ENCODE measurements around the gene TP53AIP1.
"Not testable (repeated sequence)": the region's sequence is repeated elsewhere in the genome, so short reads cannot be mapped to it uniquely, and the experiment has no call there.

Gene TP53AIP1

DNA sequence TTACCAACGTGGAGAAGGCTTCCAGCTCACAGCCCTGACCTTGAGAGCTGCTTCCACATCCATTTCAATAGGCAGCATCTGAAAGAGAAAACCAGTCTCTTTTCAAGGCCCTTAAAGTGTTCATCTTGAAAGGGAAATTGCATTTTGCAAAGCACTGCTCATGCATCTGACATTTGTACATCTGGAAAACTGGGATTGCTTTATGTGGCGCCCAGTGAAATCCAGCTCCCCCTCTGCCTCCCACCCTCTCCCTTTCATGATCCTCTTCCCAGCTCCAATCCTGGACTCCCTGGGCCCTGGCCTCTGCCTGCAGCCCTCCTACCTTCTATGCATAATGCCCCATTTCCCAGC lies 17.4 kb downstream of the TP53AIP1 start:
- no peak for DNase-seq (ENCODE audit: low spot score)

DNA sequence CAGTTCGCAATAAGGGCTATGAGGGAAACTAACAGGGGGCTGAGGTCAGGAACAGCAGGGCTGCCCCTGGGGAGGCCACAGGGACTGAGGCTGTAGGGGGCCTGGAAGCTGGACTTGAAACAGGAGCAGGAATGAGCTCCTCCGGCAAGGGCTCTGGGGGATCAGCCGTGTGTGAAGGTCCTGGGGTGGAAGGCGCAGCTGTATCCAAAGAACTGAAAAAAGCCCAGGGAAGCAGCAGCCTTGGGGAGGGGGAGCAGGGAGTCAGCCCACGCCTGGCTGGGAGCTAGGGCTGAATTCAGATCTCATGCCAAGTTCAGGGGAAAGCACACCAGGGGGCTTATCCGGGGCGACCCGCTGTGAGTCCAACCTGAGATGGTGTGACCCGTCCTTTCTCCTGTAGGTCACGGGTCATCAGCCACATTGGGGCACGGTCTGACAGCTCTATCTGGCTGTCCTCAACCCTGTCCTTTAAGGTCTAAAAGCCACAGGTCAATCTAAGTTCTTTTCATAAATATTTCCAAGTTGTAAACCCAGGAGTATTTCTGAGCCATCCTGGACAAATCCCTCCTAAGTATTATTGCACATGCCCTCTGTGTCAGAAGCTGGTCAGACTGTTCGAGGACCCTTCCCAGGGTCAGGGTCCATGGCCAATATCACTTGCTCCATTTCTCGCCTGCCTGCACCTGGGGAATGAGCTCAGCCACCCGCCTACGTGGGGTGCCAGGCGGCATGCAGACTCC lies 18.0 kb downstream of the TP53AIP1 start:
- no peak for DNase-seq (ENCODE audit: low spot score)

DNA sequence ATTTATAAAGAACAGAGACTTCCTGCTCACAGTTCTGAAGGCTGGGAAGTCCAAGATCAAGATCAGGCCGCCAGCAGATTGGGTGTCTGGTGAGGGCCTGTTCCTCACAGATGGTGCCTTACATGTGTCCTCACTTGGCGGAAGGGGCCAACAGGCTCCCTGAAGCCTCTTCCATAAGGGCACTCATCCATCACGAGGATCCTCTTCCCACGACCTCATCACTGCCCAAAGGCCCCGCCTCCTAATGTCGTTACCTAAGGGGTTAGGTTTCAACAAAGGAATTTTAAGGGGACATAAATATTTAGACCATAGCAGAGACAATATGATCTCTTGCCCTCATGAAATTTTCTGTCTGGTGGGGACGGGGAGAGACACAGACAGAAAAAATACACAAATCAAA lies 18.6 kb downstream of the TP53AIP1 start:
- DNase-seq (ENCODE audit: low spot score): no peak

DNA sequence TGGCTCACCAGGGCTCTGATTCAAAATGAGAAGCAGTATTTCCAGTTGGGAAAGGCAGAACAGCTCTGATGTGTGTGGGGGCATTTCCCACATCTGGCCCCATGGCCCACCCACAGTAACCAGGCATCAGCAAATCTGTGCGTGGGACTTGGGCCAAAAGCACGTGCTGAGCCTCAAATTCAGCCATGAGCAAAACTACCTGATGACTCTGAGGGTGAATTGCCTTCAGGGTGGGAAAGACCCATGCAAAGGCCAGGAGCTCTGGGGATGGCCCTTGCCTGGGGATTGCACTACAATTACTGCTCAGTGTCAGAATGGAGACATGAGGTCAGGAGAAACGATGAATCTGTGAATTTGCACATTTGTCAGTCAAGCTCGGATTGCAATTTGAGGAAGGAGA lies 20.9 kb downstream of the TP53AIP1 start:
- DNase-seq (ENCODE audit: low spot score): no peak

DNA sequence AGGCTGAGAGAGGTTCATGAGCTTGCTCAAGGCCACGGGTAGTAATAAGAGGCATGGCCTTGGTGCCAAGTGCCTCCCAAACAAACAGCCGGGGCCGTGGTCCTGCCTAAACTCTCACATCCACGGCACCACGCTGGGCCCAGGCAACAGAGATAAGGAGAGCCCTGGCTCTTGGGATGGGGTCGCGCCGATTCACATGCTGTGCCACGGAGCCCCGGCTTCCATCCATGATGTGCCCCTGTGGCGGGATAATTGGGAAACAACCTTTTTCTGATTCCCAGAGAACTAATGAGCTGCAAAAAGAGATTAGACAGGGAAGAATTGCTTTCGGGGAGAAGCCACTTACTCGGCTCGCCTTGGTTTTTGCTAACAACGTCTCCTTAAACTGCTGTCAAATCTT lies 22.0 kb downstream of the TP53AIP1 start:
- DNase-seq (ENCODE audit: low spot score): no peak

DNA sequence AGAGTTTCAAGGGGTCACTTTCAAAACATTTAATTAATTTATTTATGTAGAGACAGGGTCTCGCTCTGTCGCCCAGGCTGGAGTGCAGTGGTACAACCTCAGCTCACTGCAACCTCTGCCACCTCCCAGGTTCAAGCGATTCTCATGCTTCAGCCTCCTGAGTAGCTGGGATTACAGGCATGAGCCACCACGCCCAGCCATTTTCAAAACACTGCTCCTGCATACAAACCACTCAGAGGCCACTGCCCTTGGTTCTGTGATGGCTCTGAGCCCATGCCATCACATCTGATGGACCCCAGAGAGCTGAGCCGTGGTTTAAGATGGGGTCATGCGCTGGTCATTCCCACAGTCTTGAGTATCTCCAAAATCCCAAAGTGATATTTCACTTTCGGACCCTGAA lies 23.0 kb downstream of the TP53AIP1 start:
- not testable (repeated sequence) for DNase-seq (ENCODE audit: low spot score)

DNA sequence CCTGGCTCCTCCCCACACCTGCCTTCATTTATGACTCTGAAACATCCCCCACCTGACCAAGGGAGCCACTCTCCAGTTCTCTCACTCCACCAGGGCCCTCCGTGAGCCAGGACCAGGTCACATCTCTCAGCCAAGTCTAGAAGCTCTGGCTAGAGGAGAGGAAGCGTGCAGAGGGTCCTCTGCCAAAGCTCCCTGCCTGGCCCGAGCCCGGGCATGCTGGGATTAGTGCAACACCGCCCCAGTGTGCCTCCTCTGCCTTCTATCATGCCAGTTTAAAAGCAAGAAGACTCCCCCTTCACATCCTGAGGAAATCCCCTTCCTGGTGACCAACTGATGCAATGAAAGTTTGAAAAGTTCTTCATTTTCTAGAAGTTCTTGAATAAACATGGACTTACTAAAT lies 23.5 kb downstream of the TP53AIP1 start:
- DNase-seq (ENCODE audit: low spot score): no peak

DNA sequence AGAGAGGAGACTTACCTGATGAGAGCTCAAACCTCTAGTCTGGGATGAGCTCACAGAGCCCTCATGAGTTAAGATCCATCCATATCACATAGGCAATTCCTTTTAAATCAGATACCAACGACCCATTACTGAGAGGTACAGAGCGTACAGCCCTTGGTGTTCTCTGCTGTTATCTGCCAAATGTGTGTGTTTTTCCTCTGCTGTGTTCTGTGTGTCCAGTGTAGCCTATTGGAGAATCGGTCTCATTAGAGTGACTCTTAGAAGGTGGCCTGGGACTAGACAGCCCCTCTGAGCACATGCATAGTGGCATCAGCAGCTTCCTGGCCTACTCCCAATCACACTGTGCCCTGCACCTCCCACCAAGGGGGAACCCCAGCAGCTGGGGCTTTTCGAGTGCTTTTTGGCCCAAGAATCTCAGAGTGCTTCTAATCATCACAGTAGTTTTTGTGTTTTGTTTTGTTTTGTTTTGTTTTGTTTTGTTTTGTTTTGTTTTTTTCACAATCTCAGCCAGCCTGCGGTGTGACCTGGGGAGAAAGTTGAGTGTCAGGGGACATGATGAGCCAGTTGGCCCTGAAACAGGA lies 25.4 kb downstream of the TP53AIP1 start:
- no peak for DNase-seq (ENCODE audit: low spot score)

DNA sequence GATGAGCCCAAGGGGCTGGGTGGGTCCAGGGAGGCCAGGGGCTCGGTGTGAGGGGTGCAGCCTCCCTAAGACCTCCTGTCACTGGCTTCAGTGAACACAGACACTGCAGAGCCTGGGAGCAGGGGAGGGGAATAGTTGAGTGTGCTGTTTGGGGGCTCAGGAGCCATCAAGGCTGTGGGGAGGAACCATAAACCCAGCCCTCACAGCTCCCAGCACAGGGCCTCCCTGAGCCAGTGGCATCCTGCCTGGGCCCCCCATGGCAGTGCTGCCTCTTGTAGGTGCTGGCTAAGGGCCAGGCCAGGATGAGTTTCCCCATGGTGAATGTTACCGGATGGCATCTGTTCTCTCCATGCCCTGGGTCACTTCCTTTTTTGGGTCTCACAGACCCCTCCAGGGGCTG lies 26.0 kb downstream of the TP53AIP1 start:
- no peak for DNase-seq (ENCODE audit: low spot score)

DNA sequence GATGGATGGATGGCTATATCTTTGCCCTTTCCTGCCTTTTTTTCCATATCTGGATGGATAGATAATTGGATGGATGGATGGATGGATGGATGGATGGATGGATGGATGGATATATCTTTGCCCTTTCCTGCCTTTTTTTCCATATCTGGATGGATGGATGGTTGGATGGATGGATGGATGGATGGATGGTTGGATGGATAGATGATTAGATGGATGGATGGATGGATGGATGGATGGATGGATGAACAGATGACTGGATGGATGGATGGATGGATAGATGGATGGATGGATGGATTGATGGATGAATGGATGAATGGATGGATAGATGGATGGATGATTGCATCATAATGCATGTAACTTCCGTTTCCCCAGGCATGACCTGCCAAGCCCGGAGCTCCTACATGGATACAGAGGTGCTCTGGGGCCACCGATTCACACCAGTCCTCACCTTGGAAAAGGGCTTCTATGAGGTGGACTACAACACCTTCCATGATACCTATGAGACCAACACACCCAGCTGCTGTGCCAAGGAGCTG lies 26.6 kb downstream of the TP53AIP1 start:
- no peak for DNase-seq (ENCODE audit: low spot score)

DNA sequence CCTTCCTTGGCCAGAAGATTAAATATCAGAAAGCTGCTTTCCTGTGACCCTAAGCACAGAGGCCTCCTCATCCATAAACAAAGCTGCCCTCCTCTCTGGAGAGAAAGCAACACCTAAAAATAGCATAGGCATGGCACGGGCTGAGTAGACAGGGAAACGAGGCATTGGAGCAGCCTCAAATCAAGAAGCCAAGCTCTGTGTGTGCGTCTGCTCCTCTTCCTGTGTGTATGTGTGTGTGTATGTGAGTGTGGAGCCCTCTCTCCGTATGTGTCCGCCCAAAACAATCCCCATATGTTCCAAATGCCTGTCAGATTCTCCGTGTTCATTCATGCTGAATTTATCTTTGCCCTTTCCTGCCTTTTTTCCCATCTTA lies 27.5 kb downstream of the TP53AIP1 start:
- no peak for DNase-seq (ENCODE audit: low spot score)

DNA sequence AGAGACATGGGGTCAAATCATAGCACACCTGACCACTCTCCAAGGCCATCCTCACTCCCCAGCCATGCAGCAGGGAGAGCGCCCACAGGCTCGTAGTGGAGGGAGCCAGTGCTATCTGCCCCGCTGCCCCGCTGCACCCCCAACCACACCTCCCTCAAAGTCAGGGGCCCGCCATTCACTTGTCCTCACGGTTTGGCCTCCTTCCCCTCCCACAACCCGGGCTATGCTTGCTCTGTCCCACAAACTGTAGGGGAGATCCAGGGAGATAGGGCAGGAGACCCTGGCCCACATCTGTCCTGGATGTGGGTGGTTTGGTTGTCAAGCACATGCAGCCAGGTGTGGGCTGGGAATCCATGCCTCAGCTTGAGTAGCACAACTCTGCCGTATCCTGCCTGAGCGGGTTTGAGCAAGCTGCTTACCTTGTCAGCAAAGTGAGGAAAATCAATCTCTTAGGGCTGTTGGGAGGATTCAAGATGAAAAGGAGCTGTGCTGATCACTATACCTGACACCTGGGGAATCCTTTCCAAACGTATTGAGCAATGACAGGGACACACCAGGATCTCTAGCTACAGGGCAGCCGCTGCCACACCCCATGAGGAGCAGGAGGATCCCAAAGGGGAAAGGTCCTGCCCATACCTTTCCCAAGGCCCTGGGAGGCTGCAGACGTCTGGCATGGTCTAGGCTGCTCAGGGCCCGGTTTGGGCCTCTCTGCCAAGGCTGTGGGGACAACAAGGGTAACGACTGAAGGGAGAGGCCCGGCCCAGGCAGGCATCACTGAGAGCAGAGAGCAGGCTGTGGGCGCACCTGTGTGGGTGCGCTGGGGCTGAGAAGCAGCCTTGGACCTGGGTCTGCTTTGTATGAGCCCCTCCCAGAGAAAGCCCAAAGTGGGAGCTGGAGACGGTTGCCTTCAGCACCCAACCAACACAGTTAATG lies 28.2 kb downstream of the TP53AIP1 start:
- DNase-seq (ENCODE audit: low spot score): no peak

DNA sequence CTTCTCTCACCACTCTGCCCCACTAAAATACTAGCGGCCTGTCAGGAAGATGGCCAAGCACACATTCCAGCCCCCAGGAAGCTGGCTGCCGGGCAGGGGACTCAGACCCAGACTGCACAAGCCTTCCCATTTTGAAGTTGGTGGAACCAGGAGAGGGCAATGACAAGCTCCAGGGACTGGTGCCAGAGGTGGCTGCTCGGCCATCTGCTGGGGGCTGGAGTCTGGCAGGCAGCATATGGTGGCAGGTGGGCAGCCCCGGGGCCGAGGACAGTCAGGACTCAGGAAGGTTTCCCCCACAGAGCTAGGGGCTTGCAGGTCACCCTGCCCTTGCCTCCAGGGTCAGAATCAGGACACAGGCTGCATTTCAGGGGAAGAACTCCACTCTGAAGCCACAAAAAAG lies 28.9 kb downstream of the TP53AIP1 start:
- no peak for DNase-seq (ENCODE audit: low spot score)

DNA sequence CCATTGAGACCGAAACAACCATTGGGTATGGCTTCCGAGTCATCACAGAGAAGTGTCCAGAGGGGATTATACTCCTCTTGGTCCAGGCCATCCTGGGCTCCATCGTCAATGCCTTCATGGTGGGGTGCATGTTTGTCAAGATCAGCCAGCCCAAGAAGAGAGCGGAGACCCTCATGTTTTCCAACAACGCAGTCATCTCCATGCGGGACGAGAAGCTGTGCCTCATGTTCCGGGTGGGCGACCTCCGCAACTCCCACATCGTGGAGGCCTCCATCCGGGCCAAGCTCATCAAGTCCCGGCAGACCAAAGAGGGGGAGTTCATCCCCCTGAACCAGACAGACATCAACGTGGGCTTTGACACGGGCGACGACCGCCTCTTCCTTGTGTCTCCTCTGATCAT lies 31.0 kb downstream of the TP53AIP1 start:
- DNase-seq (ENCODE audit: low spot score): no peak

DNA sequence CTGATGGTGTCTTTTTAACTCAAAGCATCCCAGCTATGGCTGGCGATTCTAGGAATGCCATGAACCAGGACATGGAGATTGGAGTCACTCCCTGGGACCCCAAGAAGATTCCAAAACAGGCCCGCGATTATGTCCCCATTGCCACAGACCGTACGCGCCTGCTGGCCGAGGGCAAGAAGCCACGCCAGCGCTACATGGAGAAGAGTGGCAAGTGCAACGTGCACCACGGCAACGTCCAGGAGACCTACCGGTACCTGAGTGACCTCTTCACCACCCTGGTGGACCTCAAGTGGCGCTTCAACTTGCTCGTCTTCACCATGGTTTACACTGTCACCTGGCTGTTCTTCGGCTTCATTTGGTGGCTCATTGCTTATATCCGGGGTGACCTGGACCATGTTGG lies 31.4 kb downstream of the TP53AIP1 start:
- no peak for DNase-seq (ENCODE audit: low spot score)

DNA sequence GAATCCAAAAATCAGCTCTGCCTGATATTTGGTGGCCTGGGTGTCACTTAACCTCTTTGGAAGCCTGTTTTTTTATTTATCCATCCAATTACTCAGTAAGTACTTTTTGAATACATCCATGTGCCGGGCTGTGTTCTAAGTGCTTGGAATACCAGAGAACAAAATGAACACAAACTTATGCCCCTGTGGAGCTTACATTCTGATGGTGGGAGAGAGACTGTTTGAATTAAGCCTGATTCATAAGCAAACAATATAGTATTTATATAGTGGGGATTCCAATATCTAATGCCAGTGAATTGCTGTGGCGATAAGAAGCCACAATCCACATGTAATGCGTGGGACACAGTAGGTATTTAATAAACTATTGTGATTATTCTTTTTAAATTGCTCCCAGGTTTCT lies 32.1 kb downstream of the TP53AIP1 start:
- no peak for DNase-seq (ENCODE audit: low spot score)

DNA sequence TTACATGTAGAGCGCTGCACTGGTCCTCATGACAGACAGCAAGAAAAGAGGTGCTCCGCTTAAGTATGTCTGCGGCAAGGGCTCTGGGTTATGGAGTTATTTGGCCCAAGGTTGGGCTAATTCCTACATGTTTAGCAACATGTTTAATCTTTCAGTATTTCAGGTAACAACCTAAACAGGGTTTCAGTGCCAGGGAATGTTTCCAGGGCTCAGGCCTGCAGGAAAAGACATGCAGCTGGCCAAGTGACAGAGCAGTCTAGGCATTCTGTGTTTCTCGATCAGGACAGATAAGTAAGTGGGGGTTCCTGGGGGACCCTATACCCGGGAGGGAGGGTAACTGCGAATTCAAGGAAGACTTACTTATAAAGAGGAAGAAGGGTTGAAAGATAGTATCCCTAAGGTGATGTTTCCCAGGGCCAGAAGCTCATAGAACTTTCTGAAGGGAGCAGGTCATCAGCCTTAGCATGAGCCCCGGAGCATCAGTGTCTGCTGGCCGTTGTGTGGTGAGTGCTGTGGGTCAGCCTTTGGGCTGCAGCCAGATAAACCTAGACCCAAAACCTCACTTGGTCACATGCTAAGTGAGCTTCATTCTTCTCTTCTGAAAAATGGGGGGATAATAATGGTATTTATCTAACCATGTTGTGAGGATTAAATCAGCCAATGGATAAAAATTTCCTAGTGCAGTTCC lies 33.1 kb downstream of the TP53AIP1 start:
- DNase-seq (ENCODE audit: low spot score): no peak

DNA sequence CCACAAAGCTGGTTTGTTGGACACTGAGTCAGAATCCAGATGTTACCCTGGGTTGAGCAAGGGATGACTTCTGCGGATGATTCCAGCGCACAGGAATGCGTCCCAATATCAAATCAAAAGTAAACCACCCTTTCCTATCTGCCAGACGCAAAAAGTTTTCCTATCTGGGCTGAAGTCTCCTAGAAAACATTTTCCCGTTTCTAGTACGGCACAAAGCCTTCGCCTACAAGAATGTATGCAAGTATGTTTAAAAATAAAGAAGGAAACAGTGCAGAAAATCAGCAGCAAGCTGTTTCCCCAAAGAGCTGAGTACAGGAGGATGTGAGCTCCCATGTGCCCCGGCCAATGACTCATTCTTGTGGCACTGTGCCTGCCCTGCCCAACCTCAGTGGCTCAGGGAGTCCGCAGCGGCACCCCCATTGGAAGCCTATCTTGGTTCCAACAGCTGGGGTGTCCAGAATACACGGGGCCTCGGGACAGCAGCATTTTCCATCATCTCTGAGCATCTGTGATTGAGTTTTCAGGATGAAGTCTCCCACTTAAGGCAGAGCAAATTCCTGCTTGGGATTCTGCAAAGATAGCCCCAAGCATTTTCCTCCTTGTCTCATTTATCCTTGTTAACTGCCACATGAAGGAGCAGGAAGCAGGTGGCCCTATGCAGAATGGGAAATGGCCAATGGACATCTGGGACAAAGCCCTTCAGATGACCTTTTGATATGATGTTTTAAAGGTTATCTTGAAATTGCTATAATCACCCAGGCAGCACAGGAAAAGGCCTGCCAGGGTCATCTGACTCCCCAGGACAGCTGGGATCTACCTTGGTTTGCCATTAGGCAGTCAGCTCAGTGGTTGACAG lies 34.1 kb downstream of the TP53AIP1 start:
- DNase-seq (ENCODE audit: low spot score): no peak

DNA sequence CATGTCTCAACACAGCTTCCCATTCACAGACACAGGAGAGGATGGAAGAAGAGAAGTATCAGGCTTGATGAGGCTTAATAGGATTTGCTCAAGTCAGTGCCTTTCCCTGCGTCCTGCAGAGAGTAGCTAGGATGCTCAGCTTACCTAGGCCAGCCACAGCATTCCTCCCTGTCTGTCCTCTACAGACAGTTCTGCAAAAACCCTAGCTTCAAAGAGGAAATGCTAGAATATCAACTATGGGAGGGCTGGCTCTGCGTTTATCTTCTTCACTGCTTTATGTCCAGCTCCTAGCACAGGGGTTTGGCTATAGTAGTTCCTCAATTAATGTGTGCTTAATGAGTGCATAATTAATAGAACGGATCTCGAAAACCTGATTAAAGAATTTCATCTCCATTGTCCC lies 35.1 kb downstream of the TP53AIP1 start:
- DNase-seq (ENCODE audit: low spot score): no peak

DNA sequence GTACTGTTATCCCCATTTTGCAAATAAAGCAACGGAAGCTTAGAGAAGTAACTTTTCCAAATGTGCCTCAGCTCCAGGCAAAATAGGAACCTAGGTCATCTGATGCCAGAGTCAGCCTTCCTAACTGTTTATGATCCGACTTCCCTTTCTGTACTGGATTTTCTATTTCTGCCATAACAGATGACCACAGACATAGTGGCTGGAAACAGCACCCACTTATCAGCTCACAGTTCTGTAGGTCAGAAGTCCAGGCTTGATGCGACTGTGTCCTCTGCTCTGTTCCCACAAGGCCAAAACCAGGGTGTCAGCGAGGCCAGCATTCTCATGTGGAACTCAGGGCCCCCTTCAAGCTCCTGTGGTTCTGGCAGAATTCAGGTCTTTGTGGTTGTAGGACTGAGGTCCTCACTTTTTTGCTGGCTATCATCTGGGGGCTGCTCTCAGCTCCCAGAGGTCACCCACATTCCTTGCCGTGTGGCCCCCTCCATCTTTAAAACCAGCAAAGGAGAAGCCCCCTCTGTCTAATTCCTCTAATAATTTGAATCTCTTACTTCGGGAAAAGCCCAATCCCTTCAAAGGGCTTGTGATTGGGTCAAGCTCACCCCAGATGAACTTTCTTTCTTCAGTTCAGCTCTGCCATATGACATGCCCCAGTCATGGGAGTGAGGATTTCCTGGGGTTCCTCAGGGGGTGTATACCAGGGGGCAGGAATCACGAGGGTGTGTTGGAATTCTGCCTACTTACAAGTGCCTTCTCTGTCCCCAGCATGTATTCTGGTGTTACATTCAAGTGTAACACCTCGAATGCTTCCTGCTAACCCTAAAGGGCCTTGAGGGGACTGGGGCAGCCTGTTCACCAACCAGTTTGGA lies 36.3 kb downstream of the TP53AIP1 start:
- DNase-seq (ENCODE audit: low spot score): no peak
